IPS-18c (cell line): ENCODE data around the gene CENPU.
"Not testable (repeated sequence)": the region's sequence is repeated elsewhere in the genome, so short reads cannot be mapped to it uniquely, and the experiment has no call there.

Source experiments
- H3K4me3 ChIP-seq: 2 replicates; pipeline ENCODE4 v1.7.0; 2013; ENCODE audit warnings: low read depth, mild to moderate bottlenecking, low read length, moderate library complexity; ENCODE audit not compliant: insufficient read depth
- H3K9me3 ChIP-seq: one replicate; pipeline ENCODE4 v1.6.1; 2013; ENCODE audit warnings: mild to moderate bottlenecking, low read length, moderate library complexity; ENCODE audit not compliant: control insufficient read depth, insufficient read depth

The CENPU gene

GRCh38 chr4:184657144-184657543 is 76.8 kb downstream of the CENPU start:
- Histone ChIP-seq H3K9me3 (no peaks in the 10 kb centered on the region), H3K4me3 (no peak overlapping the region)

DNA sequence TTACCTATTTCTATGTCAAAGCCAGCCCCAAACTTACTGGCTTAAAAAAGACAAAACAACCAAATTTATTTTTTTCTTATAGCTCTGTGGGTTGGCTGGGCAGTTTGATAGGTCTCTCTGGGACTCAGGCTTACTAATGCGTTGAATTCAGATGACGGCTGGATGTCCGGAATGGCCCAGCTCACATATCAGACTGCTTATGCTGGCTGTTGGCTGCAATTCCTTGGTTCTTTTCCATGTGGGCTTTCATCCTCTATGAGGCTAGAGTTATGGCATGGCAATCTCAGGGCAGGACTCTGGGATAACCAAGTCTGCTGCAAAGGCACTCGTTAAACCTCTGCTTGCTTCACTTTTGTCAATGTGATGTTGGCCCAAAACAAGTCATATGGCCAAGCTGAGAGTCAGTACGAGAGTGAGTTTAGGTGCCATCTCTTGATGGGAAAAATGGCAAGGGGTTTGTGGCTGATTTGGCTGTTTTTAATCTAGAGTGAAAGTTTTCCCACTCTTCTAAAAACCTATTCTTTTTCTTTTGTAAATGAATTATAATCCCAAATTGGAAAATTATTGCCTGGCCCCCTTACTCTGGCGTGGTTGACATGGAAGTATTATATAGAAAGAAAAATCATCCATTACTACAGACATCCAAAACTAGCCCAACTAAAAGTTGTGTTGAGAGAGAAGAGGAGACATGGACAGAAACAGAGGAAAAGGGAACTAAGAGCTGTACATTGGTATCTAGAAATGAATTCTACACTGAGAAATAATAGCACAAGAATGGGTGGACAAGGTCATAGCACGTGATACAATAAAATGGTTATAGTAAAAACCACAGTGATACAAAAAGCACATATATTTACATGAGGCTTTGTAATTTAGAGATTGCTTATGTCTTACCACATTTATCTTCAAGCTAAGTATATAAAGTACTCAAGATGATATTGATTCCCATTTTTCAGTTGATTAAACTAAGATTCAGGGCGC is 77.7 kb downstream of the CENPU start:
- no peaks in the 10 kb centered on the region for H3K9me3 ChIP-seq

DNA sequence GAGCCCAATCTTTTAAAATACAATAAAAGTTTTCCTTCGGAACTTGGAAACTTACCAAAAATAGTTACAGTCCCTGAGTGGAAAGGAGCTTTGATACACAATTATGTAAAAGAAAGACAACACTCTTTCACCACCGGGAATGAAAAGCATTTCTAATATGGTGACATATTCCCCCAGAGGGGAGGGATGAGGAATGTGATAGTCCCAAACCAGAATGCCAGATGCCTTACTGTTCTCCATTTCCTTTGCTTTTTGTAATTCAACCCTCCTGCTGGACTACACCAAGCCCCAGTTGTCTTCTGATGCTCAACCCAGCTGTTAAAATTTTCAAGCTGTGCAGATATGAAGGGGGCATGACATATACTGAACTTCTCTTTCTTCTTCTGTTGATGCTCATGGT is 80.2 kb downstream of the CENPU start:
- H3K9me3 ChIP-seq, result no peaks in the 10 kb centered on the region
- H3K4me3 ChIP-seq, result no peak overlapping the region

More for the DNA sequence above, 77.7 kb downstream of the CENPU start:
- H3K4me3 ChIP-seq, result no peak overlapping the region

DNA sequence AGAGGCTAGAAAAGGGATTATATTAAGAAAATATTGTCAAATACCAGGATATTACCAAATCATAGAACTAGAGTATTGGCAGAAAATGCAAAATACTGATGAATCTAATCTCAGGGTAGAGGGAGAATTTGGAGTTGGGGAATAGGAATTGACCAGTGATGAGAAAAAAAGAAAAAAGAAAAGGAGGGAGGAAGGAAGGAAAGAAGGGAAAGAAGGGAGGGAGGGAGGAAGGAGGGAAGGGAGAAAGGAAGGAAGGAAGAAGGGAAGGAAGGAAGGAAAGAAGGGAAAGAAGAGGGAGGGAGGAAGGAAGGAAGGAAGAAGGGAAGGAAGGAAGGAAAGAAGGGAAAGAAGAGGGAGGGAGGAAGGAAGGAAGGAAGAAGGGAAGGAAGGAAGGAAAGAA is 81.2 kb downstream of the CENPU start:
- H3K4me3 ChIP-seq, H3K9me3 ChIP-seq: not testable (repeated sequence)

DNA sequence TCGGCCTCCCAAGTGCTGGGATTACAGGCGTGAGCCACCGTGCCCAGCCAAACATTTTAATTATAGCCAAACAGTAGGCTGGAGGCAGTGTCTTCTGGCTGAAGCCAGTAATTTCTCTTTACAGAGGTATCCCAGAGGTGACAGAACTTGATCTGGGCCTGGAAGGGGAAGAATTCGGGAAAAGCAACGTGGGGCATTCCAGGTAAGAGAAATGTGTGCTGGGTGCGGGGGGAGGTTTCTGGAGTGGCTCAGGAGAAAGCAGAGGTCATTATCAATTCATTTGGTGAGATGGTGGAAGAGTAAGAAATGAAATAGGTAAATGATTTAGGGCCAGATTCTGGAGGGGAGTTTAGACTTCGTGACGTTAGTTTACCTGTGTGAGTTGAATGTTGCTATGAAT is 82.0 kb downstream of the CENPU start:
- no peak overlapping the region for H3K4me3 ChIP-seq
- H3K9me3 ChIP-seq, result no peaks in the 10 kb centered on the region

DNA sequence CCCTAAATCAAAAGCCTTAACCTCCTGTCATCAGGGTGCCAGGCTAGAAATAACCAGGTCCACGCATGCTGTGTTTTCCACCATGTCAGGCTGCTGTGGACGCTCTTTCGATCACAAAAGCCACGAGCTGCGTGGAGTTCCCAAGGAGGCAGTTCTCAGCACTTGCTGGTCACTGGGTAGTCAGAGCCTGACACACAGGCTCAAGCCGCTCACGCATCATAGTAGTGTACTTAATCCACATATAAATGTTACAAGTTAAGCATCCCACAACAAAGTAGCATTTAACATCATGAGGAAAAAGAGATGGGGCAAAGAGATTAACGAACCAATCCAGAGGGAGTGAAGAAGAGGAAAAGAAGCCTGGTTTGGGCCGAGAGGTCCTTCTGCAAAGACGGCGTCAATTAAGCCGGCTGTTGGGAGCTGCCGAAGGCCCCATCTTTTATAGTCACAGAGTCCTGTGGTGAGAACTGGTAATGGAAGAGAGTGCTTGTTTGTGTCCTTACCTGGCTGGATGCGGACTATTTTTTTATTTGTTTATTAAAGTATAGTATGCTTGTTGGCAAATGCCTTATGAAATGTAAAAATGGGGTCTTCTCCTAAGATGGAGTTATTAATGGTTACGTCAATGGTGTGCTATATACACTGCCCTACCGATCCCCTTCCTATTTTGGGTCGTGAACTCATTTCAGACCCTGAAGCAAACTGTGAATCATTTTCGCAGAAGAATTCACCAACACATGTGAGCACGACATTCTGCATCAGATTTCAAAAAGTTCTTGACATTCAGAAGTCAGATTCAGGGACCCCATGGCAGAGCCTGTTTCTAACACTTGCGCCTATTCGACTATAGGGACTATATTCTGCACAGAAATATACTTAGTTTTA is 83.7 kb downstream of the CENPU start:
- Histone ChIP-seq H3K9me3 (no peaks in the 10 kb centered on the region), H3K4me3 (peak overlapping the region; percentile 85)

DNA sequence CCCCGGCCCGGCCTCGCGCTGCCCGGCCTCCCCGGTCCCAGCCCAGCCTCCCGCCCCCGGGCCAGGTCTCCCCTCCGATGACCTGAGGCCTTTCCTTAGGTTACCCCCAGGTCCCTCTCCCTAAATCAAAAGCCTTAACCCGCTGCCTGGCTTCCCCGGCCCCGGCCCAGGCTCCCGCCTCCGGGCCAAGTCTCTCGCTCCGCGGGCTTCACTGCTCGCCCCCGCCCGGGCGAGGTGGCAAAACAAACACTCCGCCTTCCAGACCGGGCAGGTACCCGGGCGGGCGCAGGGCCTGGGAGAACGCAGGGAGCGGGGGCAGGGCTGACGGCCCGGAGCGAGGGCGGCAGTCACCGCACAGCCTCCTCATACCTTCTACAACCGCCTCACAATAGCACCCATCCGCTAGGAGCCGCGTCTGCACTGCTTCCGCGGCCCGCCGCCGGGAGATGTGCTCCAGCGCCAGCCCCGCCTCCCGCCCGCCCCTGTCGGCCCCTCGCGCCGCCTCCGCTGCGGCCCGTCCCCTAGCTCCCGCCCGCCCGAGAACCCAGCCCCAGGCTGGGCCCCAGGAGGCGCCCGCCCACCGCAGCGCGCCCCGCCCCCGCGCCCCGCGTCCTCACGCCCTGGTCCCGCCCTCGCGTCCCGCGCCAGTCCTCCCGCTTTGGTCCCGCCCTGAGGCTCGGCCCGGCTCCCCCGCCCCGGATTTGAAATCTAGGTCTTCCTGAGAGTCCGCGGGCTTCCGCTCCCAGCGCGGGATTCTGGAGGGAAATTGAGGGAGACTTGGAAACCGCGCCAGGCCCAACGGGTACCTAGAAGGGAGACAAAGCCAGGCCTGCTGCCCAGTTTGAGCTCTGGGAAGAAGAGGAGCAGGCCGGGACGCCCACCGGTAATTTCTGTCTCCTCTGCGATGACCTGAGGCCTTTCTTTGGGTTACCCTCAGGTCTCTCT is 84.6 kb downstream of the CENPU start, which contains the start of the genes CASP3 and PRIMPOL:
TSS of gene CASP3 (minus strand) at position 422 of the 945 bp plus-strand sequence. CDS start 10,994 bp downstream, outside the sequence.
TSS of gene PRIMPOL (plus strand) at position 713 of the 945 bp plus-strand sequence. CDS start 7,403 bp downstream, outside the sequence.
- Histone ChIP-seq H3K9me3 (no peaks in the 10 kb centered on the region), H3K4me3 (peak within 1 kb of the TSS; percentile 85)

DNA sequence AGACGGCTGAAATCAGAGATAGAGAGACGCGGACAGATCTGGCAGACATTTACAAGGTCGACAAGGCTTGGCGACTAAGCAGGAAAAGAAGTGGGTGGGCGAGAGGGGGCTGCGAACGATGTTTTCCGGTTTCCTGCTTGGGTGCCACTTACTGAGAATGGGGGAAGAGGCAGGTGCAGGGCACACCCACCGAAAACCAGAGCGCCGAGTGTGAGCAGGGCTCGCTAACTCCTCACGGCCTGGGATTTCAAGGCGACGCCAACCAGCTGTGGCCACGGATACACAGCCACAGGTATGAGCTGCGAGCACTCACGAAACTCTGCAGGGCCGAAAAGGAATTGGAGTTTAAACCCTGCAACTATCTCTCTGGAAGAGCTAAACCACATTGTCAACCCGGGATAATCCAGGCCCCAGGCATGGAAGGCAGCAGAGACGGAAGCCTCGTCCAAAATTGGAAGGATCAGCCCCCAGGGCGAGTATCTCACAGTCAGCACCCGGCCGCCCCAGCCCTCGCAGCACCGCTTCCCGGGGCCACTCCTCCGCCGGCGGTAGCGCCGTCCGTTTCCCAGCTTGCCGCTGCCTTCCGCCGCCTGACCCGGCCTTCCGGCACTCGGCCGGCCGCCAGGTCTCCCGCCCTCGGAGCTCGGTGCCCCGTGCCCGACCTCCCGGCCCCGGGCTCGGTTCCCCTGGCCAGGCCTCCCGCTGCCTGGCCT is 85.4 kb downstream of the CENPU start:
- peak overlapping the region; percentile 81 for H3K4me3 ChIP-seq

GRCh38 chr4:184648054-184648312 is 85.9 kb downstream of the CENPU start:
- H3K4me3 ChIP-seq, result peak overlapping the region; percentile 81

More for the DNA sequence above, 85.4 kb downstream of the CENPU start:
- no peaks in the 10 kb centered on the region for H3K9me3 ChIP-seq

DNA sequence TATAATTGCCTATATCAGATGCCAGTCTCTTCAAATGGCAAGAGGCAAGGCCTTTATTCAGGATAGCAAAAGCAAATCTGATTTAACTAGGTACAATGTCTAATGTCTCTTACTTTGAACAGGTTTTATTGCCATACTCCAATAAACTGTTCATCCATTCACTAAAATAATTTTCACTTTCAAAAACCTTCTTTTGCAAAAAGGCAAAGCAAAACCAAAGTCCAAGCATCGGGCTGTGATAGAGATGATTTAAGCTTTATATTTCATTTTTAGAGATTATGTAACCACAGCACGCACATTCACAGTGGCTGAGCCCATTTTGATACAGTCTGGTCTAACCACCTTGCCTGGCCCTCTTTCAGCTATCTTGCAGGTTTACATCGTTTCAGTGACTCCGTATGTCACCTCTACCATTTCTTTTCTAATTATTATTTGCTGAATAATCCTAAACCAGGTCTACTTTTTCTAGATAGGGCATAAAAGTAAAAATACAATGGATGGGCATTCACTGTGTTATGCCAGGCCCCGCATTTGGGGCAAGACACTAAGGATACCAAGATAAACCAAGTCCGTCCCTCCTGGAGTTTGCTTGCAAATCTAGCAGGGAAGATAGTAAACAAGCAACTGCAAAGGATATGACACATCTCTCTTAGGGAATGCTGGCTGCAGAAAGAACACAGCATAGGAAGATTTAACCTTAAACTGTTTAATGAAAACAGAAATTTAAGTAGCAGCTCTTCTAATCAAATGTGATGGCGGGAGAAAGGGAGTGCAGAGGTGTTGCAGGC is 86.4 kb downstream of the CENPU start:
- peak overlapping the region; percentile 81 for H3K4me3 ChIP-seq
- no peaks in the 10 kb centered on the region for H3K9me3 ChIP-seq

More at GRCh38 chr4:184648054-184648312, 85.9 kb downstream of the CENPU start:
- H3K9me3 ChIP-seq, result no peaks in the 10 kb centered on the region

DNA sequence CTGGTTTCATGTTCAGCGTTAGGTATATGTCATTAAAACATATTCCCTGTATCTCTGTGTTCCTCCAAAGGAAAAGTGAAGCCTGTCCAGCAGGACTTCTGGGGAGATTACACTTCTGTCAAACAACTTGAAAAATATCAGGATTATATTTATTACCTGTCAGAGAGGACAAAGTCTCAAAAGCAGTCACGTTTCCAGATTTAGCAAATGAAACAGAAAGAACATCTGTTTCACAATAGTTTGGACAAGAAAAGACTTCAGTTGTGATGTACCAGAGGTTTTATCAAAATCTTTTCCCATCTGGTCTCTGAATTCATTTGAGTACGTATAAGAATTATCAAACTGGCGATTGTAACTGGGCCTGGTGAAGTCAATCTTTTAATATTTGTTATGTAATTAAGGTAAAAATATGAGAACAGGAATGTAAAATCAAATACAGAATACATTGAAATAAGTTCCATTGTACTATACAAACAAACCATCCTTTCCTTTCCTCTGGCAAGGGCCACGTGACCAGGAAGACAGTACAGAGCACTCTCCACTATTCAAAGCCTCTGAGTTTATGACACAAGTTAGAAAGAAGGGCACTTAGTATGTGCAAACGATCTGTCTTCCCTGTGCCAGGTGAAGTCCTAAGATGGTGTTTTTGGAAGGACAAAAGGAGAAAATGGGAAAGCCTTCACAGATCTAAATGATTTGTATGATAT is 87.8 kb downstream of the CENPU start:
- Histone ChIP-seq H3K9me3 (no peaks in the 10 kb centered on the region), H3K4me3 (no peak overlapping the region)

GRCh38 chr4:184644553-184645307 is 89.2 kb downstream of the CENPU start:
- H3K4me3 ChIP-seq, result no peak overlapping the region
- H3K9me3 ChIP-seq, result no peaks in the 10 kb centered on the region
